BJ (cell line): ENCODE data around the gene GZMM. TPM values are rescaled to one million over a fixed set of nuclear protein-coding genes. Genes with fewer than 3 reads are reported as not detected.

Experiments used
- CTCF ChIA-PET: fragments of 350-600 bp; formaldehyde crosslinking; extraction: SDS; loops from one replicate; lab custom pipeline; 2021; ENCODE audit warnings: antibody characterized with exemption, inconsistent platforms; lab: Yijun Ruan, JAX
- POLR2A ChIA-PET: fragments of 300-600 bp; sonication (Branson Sonifier 250); formaldehyde crosslinking; extraction: SDS; loops from one replicate; lab custom pipeline; 2021; ENCODE audit warnings: antibody characterized with exemption; lab: Charles Lee
- DNase-seq: peaks from one replicate; pipeline ENCODE4 v3.0.0-alpha.2; 2011; ENCODE audit warnings: low read depth
- H3K27me3 ChIP-seq: 2 replicates; pipeline ENCODE4 v1.6.0; 2011; ENCODE audit warnings: low read length; ENCODE audit not compliant: control insufficient read depth, insufficient read depth
- H3K36me3 ChIP-seq: 2 replicates; pipeline ENCODE4 v1.5.1; 2011; ENCODE audit warnings: low read length; ENCODE audit not compliant: control insufficient read depth, insufficient read depth
- H3K4me3 ChIP-seq: 2 replicates; pipeline ENCODE4 v1.5.1; 2011; ENCODE audit warnings: low read depth, mild to moderate bottlenecking, control low read depth, low read length
- polyA plus RNA-seq: library from polyadenylated mRNA; depleted of rRNA; stranded (reverse); fragments of >200 nt; gene quantifications from 2 replicates; pipeline ENCODE4 v1.2.3, GENCODE V29; 2011
- TF ChIP-seq, protein P1 (sequence below): IDR thresholded peaks from 2 replicates; pipeline ENCODE4 v1.5.1; 2011; ENCODE audit warnings: low read depth, mild to moderate bottlenecking, control low read depth, inconsistent platforms, low read length, moderate library complexity; ENCODE audit not compliant: insufficient read depth

GZMM gene
- polyA plus RNA-seq, 1 experiment = not detected

GRCh38 chr19:532561-533363 lies 11.1 kb upstream of the GZMM start:
- ChIA-PET CTCF (interaction anchor here (1.0 to 4.9 kb wide), 15 partner anchors 9 to 51 kb away, joined by 3 to 34 read pairs (median 6); partner anchors contain the start of genes BSG and TPGS1), POLR2A (no interaction called here)
- TF ChIP-seq, protein P1, sequence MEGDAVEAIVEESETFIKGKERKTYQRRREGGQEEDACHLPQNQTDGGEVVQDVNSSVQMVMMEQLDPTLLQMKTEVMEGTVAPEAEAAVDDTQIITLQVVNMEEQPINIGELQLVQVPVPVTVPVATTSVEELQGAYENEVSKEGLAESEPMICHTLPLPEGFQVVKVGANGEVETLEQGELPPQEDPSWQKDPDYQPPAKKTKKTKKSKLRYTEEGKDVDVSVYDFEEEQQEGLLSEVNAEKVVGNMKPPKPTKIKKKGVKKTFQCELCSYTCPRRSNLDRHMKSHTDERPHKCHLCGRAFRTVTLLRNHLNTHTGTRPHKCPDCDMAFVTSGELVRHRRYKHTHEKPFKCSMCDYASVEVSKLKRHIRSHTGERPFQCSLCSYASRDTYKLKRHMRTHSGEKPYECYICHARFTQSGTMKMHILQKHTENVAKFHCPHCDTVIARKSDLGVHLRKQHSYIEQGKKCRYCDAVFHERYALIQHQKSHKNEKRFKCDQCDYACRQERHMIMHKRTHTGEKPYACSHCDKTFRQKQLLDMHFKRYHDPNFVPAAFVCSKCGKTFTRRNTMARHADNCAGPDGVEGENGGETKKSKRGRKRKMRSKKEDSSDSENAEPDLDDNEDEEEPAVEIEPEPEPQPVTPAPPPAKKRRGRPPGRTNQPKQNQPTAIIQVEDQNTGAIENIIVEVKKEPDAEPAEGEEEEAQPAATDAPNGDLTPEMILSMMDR = peak; percentile 64
- Histone ChIP-seq H3K36me3 (peaks cover 18% of the 10 kb centered on the region), H3K4me3 (peak overlapping the region; percentile 98), H3K27me3 (no peaks in the 10 kb centered on the region)
- no peak for DNase-seq

- Histone ChIP-seq H3K36me3 (peaks cover 24% of the 10 kb centered on the region), H3K27me3 (no peaks in the 10 kb centered on the region), H3K4me3 (peak overlapping the region; percentile 98)
- TF ChIP-seq, protein P1 = no peak
- CTCF ChIA-PET = interaction anchor here (0.9 to 4.9 kb wide), 12 partner anchors 9 to 55 kb away, joined by 3 to 34 read pairs (median 6); partner anchors contain the start of gene BSG
- DNase-seq = no peak
- POLR2A ChIA-PET = no interaction called here
Observed at GRCh38 chr19:533364-534058, 10.3 kb upstream of the GZMM start.

GRCh38 chr19:534088-534487 lies 9.8 kb upstream of the GZMM start:
- TF ChIP-seq, protein P1 = 0 out of 2 replicates have a peak, but pooled peaks have one; percentile 3
- H3K27me3 ChIP-seq = no peaks in the 10 kb centered on the region
- CTCF ChIA-PET = interaction anchor here (0.9 to 4.9 kb wide), 5 partner anchors 8 to 55 kb away, joined by 3 to 34 read pairs (median 7); no protein-coding TSS in a partner anchor
- H3K36me3 ChIP-seq = peaks cover 29% of the 10 kb centered on the region
- H3K4me3 ChIP-seq = peak overlapping the region; percentile 98; the same call in 1 of the 2 replicates
- DNase-seq = no peak
- POLR2A ChIA-PET = no interaction called here

GRCh38 chr19:535017-535835 lies 8.6 kb upstream of the GZMM start:
- CTCF ChIA-PET = interaction anchor here (0.6 kb wide), 1 partner anchor 23 kb away, joined by 4 read pairs; no protein-coding TSS in a partner anchor
- POLR2A ChIA-PET = no interaction called here
- H3K27me3 ChIP-seq = no peaks in the 10 kb centered on the region
- no peak overlapping the region for H3K4me3 ChIP-seq
- TF ChIP-seq, protein P1 = 0 out of 2 replicates have a peak, but pooled peaks have one; percentile 12
- H3K36me3 ChIP-seq = peaks cover 33% of the 10 kb centered on the region
- no peak for DNase-seq
